Erythroblast (primary cell): ENCODE results near the gene GSTA2.
"Not testable (repeated sequence)": the region's sequence is repeated elsewhere in the genome, so short reads cannot be mapped to it uniquely, and the experiment has no call there.

ENCODE experiments used
- GATA1 ChIP-seq: IDR thresholded peaks from 2 replicates; pipeline ENCODE4 v1.6.1; 2011; ENCODE audit warnings: low read depth, mild to moderate bottlenecking, control low read depth, low read length, moderate library complexity
- POLR2A ChIP-seq: IDR thresholded peaks from 2 replicates; pipeline ENCODE4 v1.6.1; 2011; ENCODE audit warnings: mild to moderate bottlenecking, low read length

GRCh38 chr6:52782696-52783274, 19.5 kb upstream of the GSTA2 start:
- not testable (repeated sequence) for TF ChIP-seq POLR2A, GATA1
